Panc1 (cell line): Measurements from ENCODE around the gene IRF9. TPM values are rescaled to one million over a fixed set of nuclear protein-coding genes. Genes with fewer than 3 reads are reported as not detected.

Source experiments
- ATAC-seq: fragments of 200-7000 bp; cut with Tn5 transposase; 2 replicates; pipeline ENCODE4 v1.9.1; 2020; ENCODE audit warnings: mild to moderate bottlenecking, moderate library complexity
- BruUV-seq: library from RNA; stranded (reverse); fragments of 400-500 nt; replicated peaks from 2 replicates; lab custom pipeline; 2021; lab: Mats Ljungman, UMichigan
- CTCF ChIA-PET: fragments of 300-600 bp; sonication (Branson Sonifier 250); formaldehyde crosslinking; loops from one replicate; lab custom pipeline; 2022; ENCODE audit warnings: antibody characterized with exemption; lab: Charles Lee
- POLR2A ChIA-PET: fragments of 300-600 bp; sonication (Branson Sonifier 250); formaldehyde crosslinking; loops from one replicate; lab custom pipeline; 2022; ENCODE audit warnings: antibody characterized with exemption; lab: Charles Lee
- DNase-seq: peaks from one replicate; pipeline ENCODE4 v3.0.0-alpha.2; 2010; ENCODE audit warnings: low read depth, low spot score
- H3K27ac ChIP-seq: 2 replicates; pipeline ENCODE4 v1.5.1; 2011; ENCODE audit warnings: mild to moderate bottlenecking, low read length, inconsistent platforms
- H3K27me3 ChIP-seq: fragments of 200-500 bp; sonication (Bioruptor generic); 2 replicates; pipeline ENCODE4 v1.6.0; 2014; ENCODE audit warnings: low read length, inconsistent platforms; ENCODE audit not compliant: control insufficient read depth, insufficient read depth
- H3K36me3 ChIP-seq: fragments of 200-500 bp; sonication (Bioruptor generic); 2 replicates; pipeline ENCODE4 v1.5.1; 2014; ENCODE audit warnings: inconsistent platforms, mild to moderate bottlenecking, low read length, moderate library complexity; ENCODE audit not compliant: control insufficient read depth, insufficient read depth
- H3K4me1 ChIP-seq: 2 replicates; pipeline ENCODE4 v1.5.1; 2011; ENCODE audit warnings: inconsistent platforms, mild to moderate bottlenecking, low read length, moderate library complexity; ENCODE audit not compliant: control insufficient read depth, insufficient read depth
- H3K4me3 ChIP-seq, 2 experiments: 2 replicates each; pipeline ENCODE4 v1.5.1; 2011 to 2012; ENCODE audit warnings: low read depth in 2 of 2, low read length in 2 of 2, mild to moderate bottlenecking in 2 of 2, inconsistent platforms in 1 of 2, moderate library complexity in 1 of 2
- H3K9me3 ChIP-seq: fragments of 200-500 bp; sonication (Bioruptor generic); 2 replicates; pipeline ENCODE4 v1.5.1; 2014; ENCODE audit warnings: low read depth, mild to moderate bottlenecking, inconsistent platforms, low read length, moderate library complexity; ENCODE audit not compliant: control insufficient read depth, insufficient read depth
- POLR2AphosphoS5 ChIP-seq: IDR thresholded peaks from 2 replicates; pipeline ENCODE4 v1.6.1; 2012; ENCODE audit warnings: mild to moderate bottlenecking, low read depth, low read length, moderate library complexity
- SIN3A ChIP-seq: IDR thresholded peaks from 2 replicates; pipeline ENCODE4 v1.6.1; 2012; ENCODE audit warnings: low read depth, mild to moderate bottlenecking, low read length, moderate library complexity, borderline replicate concordance; ENCODE audit not compliant: insufficient read depth
- TCF7L2 ChIP-seq: IDR thresholded peaks from 2 replicates; pipeline ENCODE4 v1.6.1; 2011; ENCODE audit warnings: mild to moderate bottlenecking, low read depth, low read length, inconsistent platforms
- in situ Hi-C: cut with HindIII; loops from 2 replicates; pipeline ENCODE4 v1.10.0; 2016; ENCODE audit warnings: low sequenced_read_pairs, low pct_unique_long_range_greater_than_20kb
- intact Hi-C: fragments of 100-400 bp; cut with micrococcal nuclease; formaldehyde crosslinking; loops from one replicate; pipeline ENCODE4 v1.10.0; 2022; ENCODE audit not compliant: unreplicated experiment
- total RNA-seq: library from RNA; stranded (reverse); gene quantifications from one replicate; pipeline ENCODE4 v1.2.1, GENCODE V29; 2021; ENCODE audit not compliant: unreplicated experiment
- TF ChIP-seq, protein P1 (sequence below), 2 experiments: IDR thresholded peaks; 2 replicates each; pipeline ENCODE4 v1.6.1; 2011 to 2012; ENCODE audit warnings: low read depth in 2 of 2, control low read depth in 1 of 2, low read length in 1 of 2, mild to moderate bottlenecking in 1 of 2, moderate library complexity in 1 of 2; ENCODE audit not compliant: insufficient read depth in 1 of 2
- TF ChIP-seq, protein P2 (sequence below): fragments of 450-650 bp; IDR thresholded peaks from 2 replicates; pipeline ENCODE4 v1.5.1; 2017; ENCODE audit warnings: mild to moderate bottlenecking

Gene IRF9
- total RNA-seq, 1 experiment from 2014 or later = 24.5 TPM

DNA sequence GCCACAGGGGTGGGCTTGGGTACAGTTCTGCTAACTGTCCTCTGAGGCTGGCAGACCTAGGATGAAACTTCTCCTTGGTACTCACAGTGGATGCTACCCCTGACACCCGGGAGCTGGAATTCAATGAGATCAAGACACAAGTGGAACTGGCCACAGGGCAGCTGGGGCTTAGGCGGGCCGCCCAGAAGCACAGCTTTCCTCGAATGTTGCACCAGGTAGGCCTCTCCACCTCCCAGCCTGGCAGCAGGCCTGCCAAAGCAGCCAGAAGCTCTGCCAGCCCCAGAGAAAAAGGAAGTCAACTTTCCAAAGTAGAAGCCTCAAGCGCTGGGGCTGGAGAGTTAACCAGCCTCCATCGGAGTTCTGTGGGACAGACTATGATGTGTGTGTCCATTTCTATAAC, 43.9 kb upstream of the IRF9 start:
- Histone ChIP-seq H3K27me3 (no peaks in the 10 kb centered on the region), H3K9me3 (no peaks in the 10 kb centered on the region), H3K36me3 (peaks cover 2% of the 10 kb centered on the region), H3K4me3 (no peak overlapping the region), H3K27ac (no peak overlapping the region), H3K4me1 (no peaks in the 10 kb centered on the region)
- no peak for ATAC-seq
- POLR2A ChIA-PET = no interaction called here
- no peak for DNase-seq
- CTCF ChIA-PET = no interaction called here
- TF ChIP-seq SIN3A = no peak
- in situ Hi-C loops = no loop called here
- intact Hi-C loops = no loop called here
- no TSS peak for BruUV-seq

DNA sequence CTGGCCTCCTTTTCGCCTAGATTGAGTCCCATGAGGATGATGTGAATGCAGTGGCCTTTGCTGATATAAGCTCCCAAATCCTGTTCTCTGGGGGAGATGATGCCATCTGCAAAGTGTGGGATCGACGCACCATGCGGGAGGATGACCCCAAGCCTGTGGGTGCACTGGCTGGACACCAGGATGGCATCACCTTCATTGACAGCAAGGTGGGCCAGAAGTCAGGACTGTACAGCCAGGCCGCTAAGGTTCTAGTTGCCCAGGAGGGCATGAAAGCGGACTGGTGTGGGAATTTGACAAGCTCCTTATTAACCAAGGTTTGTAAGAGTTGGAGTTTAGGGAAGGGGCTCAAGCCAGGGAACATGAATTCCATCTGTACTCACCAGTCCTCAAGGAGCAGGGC, 41.4 kb upstream of the IRF9 start:
- no peak overlapping the region for H3K4me3 ChIP-seq
- no peak for ATAC-seq
- H3K9me3 ChIP-seq = no peaks in the 10 kb centered on the region
- in situ Hi-C loops (no loop called here), intact Hi-C loops (no loop called here)
- no peak for DNase-seq
- no peak for TF ChIP-seq POLR2AphosphoS5
- TF ChIP-seq TCF7L2 = no peak
- TF ChIP-seq, protein P1, sequence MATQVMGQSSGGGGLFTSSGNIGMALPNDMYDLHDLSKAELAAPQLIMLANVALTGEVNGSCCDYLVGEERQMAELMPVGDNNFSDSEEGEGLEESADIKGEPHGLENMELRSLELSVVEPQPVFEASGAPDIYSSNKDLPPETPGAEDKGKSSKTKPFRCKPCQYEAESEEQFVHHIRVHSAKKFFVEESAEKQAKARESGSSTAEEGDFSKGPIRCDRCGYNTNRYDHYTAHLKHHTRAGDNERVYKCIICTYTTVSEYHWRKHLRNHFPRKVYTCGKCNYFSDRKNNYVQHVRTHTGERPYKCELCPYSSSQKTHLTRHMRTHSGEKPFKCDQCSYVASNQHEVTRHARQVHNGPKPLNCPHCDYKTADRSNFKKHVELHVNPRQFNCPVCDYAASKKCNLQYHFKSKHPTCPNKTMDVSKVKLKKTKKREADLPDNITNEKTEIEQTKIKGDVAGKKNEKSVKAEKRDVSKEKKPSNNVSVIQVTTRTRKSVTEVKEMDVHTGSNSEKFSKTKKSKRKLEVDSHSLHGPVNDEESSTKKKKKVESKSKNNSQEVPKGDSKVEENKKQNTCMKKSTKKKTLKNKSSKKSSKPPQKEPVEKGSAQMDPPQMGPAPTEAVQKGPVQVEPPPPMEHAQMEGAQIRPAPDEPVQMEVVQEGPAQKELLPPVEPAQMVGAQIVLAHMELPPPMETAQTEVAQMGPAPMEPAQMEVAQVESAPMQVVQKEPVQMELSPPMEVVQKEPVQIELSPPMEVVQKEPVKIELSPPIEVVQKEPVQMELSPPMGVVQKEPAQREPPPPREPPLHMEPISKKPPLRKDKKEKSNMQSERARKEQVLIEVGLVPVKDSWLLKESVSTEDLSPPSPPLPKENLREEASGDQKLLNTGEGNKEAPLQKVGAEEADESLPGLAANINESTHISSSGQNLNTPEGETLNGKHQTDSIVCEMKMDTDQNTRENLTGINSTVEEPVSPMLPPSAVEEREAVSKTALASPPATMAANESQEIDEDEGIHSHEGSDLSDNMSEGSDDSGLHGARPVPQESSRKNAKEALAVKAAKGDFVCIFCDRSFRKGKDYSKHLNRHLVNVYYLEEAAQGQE (IDR thresholded peaks at IDR 0.05; ENCODE audit: insufficient read depth in 1 of 2, low read depth in 2 of 2, low read length in 1 of 2) = no peak
- no peak for TF ChIP-seq SIN3A
- TF ChIP-seq, protein P2, sequence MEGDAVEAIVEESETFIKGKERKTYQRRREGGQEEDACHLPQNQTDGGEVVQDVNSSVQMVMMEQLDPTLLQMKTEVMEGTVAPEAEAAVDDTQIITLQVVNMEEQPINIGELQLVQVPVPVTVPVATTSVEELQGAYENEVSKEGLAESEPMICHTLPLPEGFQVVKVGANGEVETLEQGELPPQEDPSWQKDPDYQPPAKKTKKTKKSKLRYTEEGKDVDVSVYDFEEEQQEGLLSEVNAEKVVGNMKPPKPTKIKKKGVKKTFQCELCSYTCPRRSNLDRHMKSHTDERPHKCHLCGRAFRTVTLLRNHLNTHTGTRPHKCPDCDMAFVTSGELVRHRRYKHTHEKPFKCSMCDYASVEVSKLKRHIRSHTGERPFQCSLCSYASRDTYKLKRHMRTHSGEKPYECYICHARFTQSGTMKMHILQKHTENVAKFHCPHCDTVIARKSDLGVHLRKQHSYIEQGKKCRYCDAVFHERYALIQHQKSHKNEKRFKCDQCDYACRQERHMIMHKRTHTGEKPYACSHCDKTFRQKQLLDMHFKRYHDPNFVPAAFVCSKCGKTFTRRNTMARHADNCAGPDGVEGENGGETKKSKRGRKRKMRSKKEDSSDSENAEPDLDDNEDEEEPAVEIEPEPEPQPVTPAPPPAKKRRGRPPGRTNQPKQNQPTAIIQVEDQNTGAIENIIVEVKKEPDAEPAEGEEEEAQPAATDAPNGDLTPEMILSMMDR = no peak
- H3K27me3 ChIP-seq = no peaks in the 10 kb centered on the region
- peaks cover 2% of the 10 kb centered on the region for H3K36me3 ChIP-seq
- H3K4me1 ChIP-seq = no peaks in the 10 kb centered on the region
- no TSS peak for BruUV-seq
- CTCF ChIA-PET = interaction anchor here (0.5 kb wide), 1 partner anchor 11 kb away, joined by 3 read pairs; no protein-coding TSS in a partner anchor
- POLR2A ChIA-PET = no interaction called here
- H3K27ac ChIP-seq = no peak overlapping the region

DNA sequence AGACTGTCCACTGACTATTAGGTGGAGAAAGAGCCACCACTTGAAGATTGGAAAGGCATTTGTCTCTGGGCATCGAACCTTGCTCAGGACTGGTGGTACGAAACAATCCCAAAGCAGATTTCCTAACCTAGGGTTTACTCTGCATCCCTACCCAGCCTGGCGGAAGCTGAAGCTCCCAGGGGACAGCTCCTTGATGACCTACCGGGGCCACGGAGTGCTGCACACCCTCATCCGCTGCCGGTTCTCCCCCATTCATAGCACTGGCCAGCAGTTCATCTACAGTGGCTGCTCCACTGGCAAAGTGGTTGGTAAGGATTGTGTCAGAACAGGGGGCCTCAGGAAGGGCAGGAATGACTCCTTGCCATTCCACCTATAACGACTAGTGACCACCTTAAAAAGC, 39.9 kb upstream of the IRF9 start:
- CTCF ChIA-PET = no interaction called here
- H3K4me3 ChIP-seq = no peak overlapping the region
- H3K27me3 ChIP-seq = no peaks in the 10 kb centered on the region
- H3K27ac ChIP-seq = no peak overlapping the region
- DNase-seq (no peak), ATAC-seq (no peak)
- intact Hi-C loops = no loop called here
- no TSS peak for BruUV-seq
- H3K4me1 ChIP-seq = no peaks in the 10 kb centered on the region
- TF ChIP-seq SIN3A = no peak
- H3K36me3 ChIP-seq = peaks cover 2% of the 10 kb centered on the region
- H3K9me3 ChIP-seq = no peaks in the 10 kb centered on the region
- POLR2A ChIA-PET = no interaction called here
- in situ Hi-C loops = no loop called here
